HUES48 (cell line): ENCODE data around the gene RARB.

Source experiments
- H3K27ac ChIP-seq: one replicate; pipeline ENCODE4 v1.7.0; 2013; ENCODE audit warnings: low read depth, low read length, inconsistent platforms
- H3K27me3 ChIP-seq: 2 replicates; pipeline ENCODE4 v1.6.1; 2013; ENCODE audit warnings: mild to moderate bottlenecking, low read length; ENCODE audit not compliant: control insufficient read depth, insufficient read depth
- H3K36me3 ChIP-seq: 2 replicates; pipeline ENCODE4 v1.6.1; 2013; ENCODE audit warnings: low read length; ENCODE audit not compliant: control insufficient read depth, insufficient read depth
- H3K4me1 ChIP-seq: 2 replicates; pipeline ENCODE4 v1.6.1; 2013; ENCODE audit warnings: mild to moderate bottlenecking, low read length; ENCODE audit not compliant: control insufficient read depth, insufficient read depth
- H3K4me3 ChIP-seq: 2 replicates; pipeline ENCODE4 v1.5.1; 2013; ENCODE audit warnings: mild to moderate bottlenecking, low read depth, low read length
- H3K9ac ChIP-seq: 2 replicates; pipeline ENCODE4 v1.6.1; 2013; ENCODE audit warnings: mild to moderate bottlenecking, low read depth, low read length, moderate library complexity
- H3K9me3 ChIP-seq: 2 replicates; pipeline ENCODE4 v1.6.1; 2013; ENCODE audit warnings: low read length; ENCODE audit not compliant: control insufficient read depth, insufficient read depth

Gene RARB

DNA sequence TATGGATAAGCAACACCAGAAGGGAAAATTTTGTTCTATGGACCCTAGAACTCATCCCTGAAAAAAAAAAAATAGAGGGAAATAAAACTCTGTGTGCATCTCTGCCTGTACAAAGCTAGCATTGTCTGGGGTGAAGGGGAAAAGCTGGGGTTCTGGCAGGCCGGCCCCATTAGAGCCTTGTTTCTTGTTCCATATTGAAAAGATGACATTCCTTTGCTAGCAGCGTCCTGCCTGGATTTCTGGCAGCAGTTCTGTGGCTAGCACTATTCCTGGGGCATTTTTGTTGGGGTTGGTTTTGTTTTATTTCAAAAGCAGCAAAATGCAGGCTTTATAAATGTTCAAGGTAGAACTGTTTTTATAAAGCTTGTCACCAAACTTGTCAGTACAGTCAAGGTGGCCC lies 45.2 kb downstream of the RARB start:
- Histone ChIP-seq H3K36me3 (no peaks in the 10 kb centered on the region), H3K27ac (no peak overlapping the region), H3K9me3 (no peaks in the 10 kb centered on the region), H3K27me3 (no peaks in the 10 kb centered on the region), H3K9ac (no peak overlapping the region), H3K4me3 (no peak overlapping the region), H3K4me1 (peaks cover 16% of the 10 kb centered on the region; the same call in 1 of the 2 replicates)

DNA sequence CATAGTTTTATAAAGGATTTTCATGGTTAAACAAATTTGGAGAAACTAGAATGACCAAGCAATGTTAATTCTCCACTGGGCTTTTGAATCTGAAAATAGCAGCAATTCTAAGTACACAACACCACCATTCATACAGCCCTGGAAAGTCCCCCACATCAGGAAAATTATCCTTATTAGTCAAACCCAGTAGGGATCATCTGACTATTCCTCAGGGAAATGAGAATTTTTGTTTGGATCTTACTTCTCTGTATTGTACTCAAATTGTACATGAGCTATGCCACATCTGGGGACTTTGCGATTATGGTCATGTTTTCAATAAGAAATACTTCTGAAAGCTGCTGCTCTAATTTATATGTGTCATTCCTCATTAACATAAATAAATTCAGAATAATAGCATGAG lies 46.0 kb downstream of the RARB start:
- no peak overlapping the region for H3K4me3 ChIP-seq
- peaks cover 16% of the 10 kb centered on the region; the same call in 1 of the 2 replicates for H3K4me1 ChIP-seq
- H3K36me3 ChIP-seq = no peaks in the 10 kb centered on the region
- H3K27me3 ChIP-seq = no peaks in the 10 kb centered on the region
- H3K27ac ChIP-seq = no peak overlapping the region
- H3K9me3 ChIP-seq = no peaks in the 10 kb centered on the region
- H3K9ac ChIP-seq = no peak overlapping the region

DNA sequence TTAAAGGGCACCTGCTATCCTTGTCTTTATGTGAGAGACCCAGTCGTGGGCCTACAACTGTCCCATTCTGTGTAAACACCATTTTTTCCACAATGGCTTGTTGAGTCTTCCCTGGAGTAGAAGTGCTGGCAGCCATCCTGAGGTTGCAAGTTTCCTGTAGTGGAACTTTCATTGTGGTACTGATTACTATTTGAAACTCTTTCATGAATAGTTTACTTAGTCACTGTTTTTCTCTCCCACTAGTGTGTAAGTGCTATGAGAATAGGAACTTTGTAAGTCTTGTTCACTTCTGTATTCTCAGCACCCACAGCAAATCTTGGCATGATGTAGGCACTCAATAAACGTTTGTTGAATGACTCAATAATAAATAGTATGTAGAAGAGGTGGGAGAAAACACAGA lies 48.6 kb downstream of the RARB start:
- Histone ChIP-seq H3K4me1 (peaks cover under 1% of the 10 kb centered on the region; the same call in 1 of the 2 replicates), H3K9me3 (no peaks in the 10 kb centered on the region), H3K4me3 (no peak overlapping the region), H3K9ac (no peak overlapping the region), H3K36me3 (no peaks in the 10 kb centered on the region), H3K27ac (no peak overlapping the region), H3K27me3 (no peaks in the 10 kb centered on the region)

DNA sequence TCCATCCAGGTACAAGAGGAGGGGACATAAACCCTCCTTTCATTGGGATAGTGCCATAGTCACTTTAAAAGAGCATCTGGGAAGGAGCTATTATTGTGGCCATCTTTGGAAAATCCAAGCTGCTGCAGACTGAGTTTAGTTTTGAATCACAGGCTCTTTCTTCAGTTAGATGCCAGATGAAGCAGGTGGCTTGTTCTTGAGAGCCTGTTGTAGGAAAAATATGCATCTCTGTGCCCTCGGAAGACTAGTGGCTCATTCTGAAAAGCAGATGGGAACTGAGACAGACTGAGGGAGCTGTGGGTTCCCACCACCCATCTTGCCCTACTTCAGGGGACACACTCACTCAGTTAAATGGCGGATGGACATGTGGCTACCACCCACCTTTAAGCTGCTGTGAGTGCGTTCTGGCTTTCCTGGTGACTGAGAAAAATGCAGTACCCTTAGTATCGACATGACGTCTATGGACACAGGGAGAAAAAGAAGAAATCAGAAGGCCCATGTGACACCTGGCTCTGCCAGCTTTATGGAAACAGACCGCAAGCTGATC lies 50.2 kb downstream of the RARB start:
- H3K4me1 ChIP-seq = no peaks in the 10 kb centered on the region
- H3K27ac ChIP-seq = no peak overlapping the region
- no peak overlapping the region for H3K9ac ChIP-seq
- H3K36me3 ChIP-seq = no peaks in the 10 kb centered on the region
- no peak overlapping the region for H3K4me3 ChIP-seq
- no peaks in the 10 kb centered on the region for H3K9me3 ChIP-seq
- no peaks in the 10 kb centered on the region for H3K27me3 ChIP-seq

DNA sequence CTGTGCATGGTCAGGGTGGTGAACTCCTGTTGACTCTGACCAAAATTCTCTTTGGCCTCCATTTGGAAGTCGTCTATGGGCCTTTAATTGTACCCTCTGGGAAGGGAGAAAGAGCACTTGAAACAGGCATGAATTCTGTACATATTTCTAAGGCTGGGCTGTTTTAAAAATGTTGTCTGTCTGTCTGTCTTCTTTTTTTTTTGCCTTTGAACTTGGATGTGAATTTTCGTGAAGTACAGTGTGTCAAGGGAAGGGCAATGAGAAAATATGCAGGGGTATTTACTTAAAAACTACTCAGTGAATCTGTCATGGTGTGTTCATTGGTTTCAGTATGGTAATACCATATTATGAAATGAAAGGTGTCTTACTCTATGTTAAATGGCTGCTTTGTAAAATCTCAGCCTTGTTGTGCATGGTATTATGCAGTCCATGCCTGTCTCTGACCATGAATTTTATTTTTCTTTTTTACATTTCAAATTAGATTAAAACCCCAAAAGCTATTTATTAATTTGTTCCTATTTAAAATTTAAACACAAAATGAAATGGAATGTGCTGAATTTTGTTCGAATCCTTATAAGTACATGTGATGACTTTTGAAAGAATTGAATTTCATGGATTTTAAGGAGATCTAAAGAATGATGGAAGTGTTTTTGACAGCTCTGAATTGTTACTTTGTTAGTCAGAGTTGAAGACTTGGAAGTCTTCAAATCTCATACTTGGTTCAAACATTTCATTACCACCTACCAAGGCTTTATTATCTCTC lies 51.1 kb downstream of the RARB start:
- Histone ChIP-seq H3K36me3 (no peaks in the 10 kb centered on the region), H3K9me3 (no peaks in the 10 kb centered on the region), H3K27ac (no peak overlapping the region), H3K9ac (no peak overlapping the region), H3K4me3 (no peak overlapping the region), H3K27me3 (no peaks in the 10 kb centered on the region), H3K4me1 (no peaks in the 10 kb centered on the region)

DNA sequence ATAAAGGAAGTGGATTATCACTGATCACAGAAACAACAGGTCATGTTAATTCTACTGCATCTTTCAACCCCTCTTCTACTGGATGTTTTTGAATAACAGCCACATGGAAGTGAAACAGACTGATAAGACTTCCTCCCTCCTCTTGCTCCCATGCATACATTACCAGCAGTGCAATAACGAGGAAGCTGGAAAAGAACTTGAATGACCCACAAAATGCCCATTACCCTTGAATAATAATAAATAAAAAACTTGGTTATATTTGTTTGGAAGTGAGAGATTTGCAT lies 51.6 kb downstream of the RARB start:
- H3K9me3 ChIP-seq = no peaks in the 10 kb centered on the region
- no peaks in the 10 kb centered on the region for H3K36me3 ChIP-seq
- no peaks in the 10 kb centered on the region for H3K27me3 ChIP-seq
- no peak overlapping the region for H3K4me3 ChIP-seq
- H3K9ac ChIP-seq = no peak overlapping the region
- H3K4me1 ChIP-seq = no peaks in the 10 kb centered on the region
- H3K27ac ChIP-seq = no peak overlapping the region

DNA sequence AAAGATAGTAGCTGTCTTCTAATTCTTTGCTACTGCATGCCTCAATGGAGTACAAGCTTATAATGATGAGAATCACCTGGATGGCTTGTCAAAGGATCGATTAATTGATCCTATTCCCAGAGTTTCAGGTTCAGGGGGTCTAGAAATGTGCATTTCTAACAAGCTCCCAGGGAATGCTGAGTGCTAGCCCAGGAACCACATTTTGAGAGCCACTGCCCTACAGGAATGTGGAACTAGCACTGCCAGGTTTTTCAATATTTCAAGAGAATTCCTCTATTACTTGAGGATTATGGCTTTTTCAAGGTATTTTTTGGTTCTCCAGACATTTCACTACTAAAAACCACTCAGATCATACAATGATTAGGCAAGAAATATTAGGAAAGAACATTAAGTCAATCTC lies 52.7 kb downstream of the RARB start:
- no peaks in the 10 kb centered on the region for H3K27me3 ChIP-seq
- no peaks in the 10 kb centered on the region for H3K36me3 ChIP-seq
- no peak overlapping the region for H3K27ac ChIP-seq
- H3K9me3 ChIP-seq = no peaks in the 10 kb centered on the region
- no peaks in the 10 kb centered on the region for H3K4me1 ChIP-seq
- no peak overlapping the region for H3K9ac ChIP-seq
- H3K4me3 ChIP-seq = no peak overlapping the region

DNA sequence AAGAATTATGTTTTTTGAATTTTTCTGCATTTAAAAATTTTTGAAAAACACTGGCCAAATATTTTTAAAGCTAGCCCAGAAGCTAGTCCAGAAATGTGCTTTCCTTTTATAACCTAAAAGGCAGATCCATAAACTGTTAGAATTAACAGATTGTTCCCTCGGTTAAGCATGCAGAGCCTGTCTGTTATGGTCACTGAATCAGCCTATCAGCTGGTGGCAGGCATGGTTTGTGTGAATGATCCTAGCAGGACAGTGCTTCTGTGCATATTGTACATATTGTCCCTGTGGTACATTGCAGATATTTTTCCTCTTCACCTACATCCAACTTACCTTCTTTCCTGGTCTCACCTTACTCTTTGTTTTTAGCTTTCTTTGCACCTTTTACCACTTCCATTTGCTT lies 53.3 kb downstream of the RARB start:
- Histone ChIP-seq H3K27ac (no peak overlapping the region), H3K9ac (no peak overlapping the region), H3K4me1 (no peaks in the 10 kb centered on the region), H3K27me3 (no peaks in the 10 kb centered on the region), H3K36me3 (no peaks in the 10 kb centered on the region), H3K9me3 (no peaks in the 10 kb centered on the region), H3K4me3 (no peak overlapping the region)

DNA sequence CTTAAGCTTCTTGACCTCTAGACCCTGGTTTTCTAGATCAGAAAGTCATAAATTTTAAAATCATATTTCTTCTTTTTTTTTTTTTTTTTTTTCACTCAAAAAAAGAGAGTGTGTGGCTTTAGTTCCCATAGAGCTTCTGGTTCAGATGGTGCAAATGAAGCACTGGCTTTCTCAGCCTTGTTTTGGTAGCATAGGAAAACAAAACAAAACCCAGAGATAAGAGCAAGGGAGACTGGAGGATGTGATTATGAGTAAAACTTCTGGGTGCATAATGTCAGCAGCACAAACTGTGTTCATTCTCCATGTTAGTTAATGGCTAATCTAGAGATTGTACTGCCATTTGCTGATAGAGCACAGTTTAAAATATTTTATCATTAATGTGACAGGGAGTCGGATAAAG lies 55.4 kb downstream of the RARB start:
- H3K4me3 ChIP-seq = no peak overlapping the region
- no peak overlapping the region for H3K9ac ChIP-seq
- no peaks in the 10 kb centered on the region for H3K36me3 ChIP-seq
- no peaks in the 10 kb centered on the region for H3K9me3 ChIP-seq
- no peaks in the 10 kb centered on the region for H3K27me3 ChIP-seq
- H3K27ac ChIP-seq = no peak overlapping the region
- H3K4me1 ChIP-seq = no peaks in the 10 kb centered on the region

DNA sequence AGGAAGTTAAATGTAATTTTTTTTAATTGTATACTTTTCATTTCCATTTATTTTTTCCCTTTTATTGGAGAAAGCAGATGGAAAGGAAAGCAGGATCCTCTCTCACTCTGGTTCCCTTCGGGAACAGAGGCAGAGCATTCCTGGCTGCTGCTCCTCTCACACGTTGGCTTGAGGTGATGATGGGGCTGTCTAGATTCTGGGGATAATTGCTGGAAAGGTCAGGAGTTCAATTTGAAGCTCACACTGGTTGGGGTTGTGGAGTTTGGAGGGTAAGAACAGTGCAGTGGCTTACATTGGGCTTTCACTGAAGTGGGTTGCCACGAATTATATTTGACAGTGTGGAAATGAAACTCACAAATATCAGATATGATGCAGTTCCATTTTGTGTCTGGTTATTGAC lies 57.6 kb downstream of the RARB start:
- Histone ChIP-seq H3K27me3 (no peaks in the 10 kb centered on the region), H3K27ac (no peak overlapping the region), H3K36me3 (no peaks in the 10 kb centered on the region), H3K4me1 (no peaks in the 10 kb centered on the region), H3K9ac (no peak overlapping the region), H3K9me3 (no peaks in the 10 kb centered on the region), H3K4me3 (no peak overlapping the region)

DNA sequence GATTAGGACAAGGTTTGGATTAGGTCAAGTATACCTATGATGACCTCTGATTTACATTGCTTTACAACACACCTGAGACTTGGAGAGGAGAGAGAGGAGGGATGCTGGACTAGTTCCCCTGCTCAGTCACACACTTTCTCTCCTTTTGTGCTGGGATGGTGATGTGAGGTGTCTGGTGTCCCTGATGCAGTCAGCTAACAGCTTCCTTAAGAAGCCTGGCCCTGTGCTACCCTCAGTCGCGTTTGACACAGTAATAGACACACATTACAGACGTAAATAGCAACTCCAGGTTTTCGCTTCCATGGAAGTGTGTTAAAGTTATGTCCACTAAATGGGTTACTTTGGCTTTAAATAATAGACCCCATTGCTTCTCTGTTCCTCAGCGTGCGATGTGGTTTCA lies 58.9 kb downstream of the RARB start:
- Histone ChIP-seq H3K9me3 (no peaks in the 10 kb centered on the region), H3K27me3 (no peaks in the 10 kb centered on the region), H3K4me3 (no peak overlapping the region), H3K9ac (no peak overlapping the region), H3K4me1 (no peaks in the 10 kb centered on the region), H3K36me3 (no peaks in the 10 kb centered on the region), H3K27ac (no peak overlapping the region)
